A673 (cell line): ENCODE data around the gene CAMSAP2. TPM values are rescaled to one million over a fixed set of nuclear protein-coding genes. Genes with fewer than 3 reads are reported as not detected.

ENCODE experiments used
- BruUV-seq: library from RNA; stranded (reverse); fragments of 400-500 nt; replicated peaks from 2 replicates; lab custom pipeline; 2021; lab: Mats Ljungman, UMichigan
- CTCF ChIA-PET: fragments of 300-600 bp; sonication (Branson Sonifier 250); formaldehyde crosslinking; loops from one replicate; lab custom pipeline; 2022; ENCODE audit warnings: antibody characterized with exemption; lab: Charles Lee
- POLR2A ChIA-PET: fragments of 300-600 bp; sonication (Branson Sonifier 250); formaldehyde crosslinking; loops from one replicate; lab custom pipeline; 2022; ENCODE audit warnings: antibody characterized with exemption; ENCODE audit not compliant: low non-redundant PET; lab: Charles Lee
- DNase-seq: peaks from one replicate; pipeline ENCODE4 v3.0.0-alpha.2; 2015; ENCODE audit warnings: low spot score
- H3K27ac ChIP-seq: fragments of 200-600 bp; sonication (generic); 2 replicates; pipeline ENCODE4 v1.5.1; 2016; ENCODE audit warnings: mixed run types, low read depth, mild to moderate bottlenecking, mixed read lengths, antibody characterized with exemption, low read length; ENCODE audit not compliant: poor library complexity, severe bottlenecking
- H3K27me3 ChIP-seq: fragments of 200-600 bp; sonication (generic); replicated peaks from 2 replicates; pipeline ENCODE4 v1.6.1; 2017; ENCODE audit warnings: mixed run types, low read depth, mild to moderate bottlenecking, mixed read lengths, antibody characterized with exemption, low read length; ENCODE audit not compliant: insufficient read depth, poor library complexity
- H3K36me3 ChIP-seq: fragments of 200-600 bp; sonication (generic); 2 replicates; pipeline ENCODE4 v1.6.1; 2016; ENCODE audit warnings: mixed run types, mild to moderate bottlenecking, mixed read lengths, antibody characterized with exemption, low read length; ENCODE audit not compliant: insufficient read depth, poor library complexity, severe bottlenecking
- H3K4me1 ChIP-seq: fragments of 200-600 bp; sonication (generic); 2 replicates; pipeline ENCODE4 v1.6.1; 2017; ENCODE audit warnings: mixed run types, mild to moderate bottlenecking, mixed read lengths, antibody characterized with exemption, low read length; ENCODE audit not compliant: insufficient read depth, poor library complexity, severe bottlenecking
- H3K4me3 ChIP-seq: fragments of 200-600 bp; sonication (generic); 2 replicates; pipeline ENCODE4 v1.5.1; 2016; ENCODE audit warnings: low read depth, mixed run types, mild to moderate bottlenecking, mixed read lengths, low read length; ENCODE audit not compliant: poor library complexity, severe bottlenecking
- H3K9me3 ChIP-seq: fragments of 200-600 bp; sonication (generic); 2 replicates; pipeline ENCODE4 v1.6.1; 2016; ENCODE audit warnings: mixed run types, low read depth, mild to moderate bottlenecking, mixed read lengths, antibody characterized with exemption, low read length; ENCODE audit not compliant: poor library complexity, severe bottlenecking
- EZH2 ChIP-seq: fragments of 200-600 bp; sonication (generic); IDR thresholded peaks from 2 replicates; pipeline ENCODE4 v1.6.1; 2017; ENCODE audit warnings: borderline replicate concordance, low read depth, mild to moderate bottlenecking, mixed read lengths, antibody characterized with exemption, low read length; ENCODE audit not compliant: poor library complexity, severe bottlenecking
- intact Hi-C: fragments of 100-400 bp; cut with micrococcal nuclease; formaldehyde crosslinking; loops from one replicate; pipeline ENCODE4 v1.10.0; 2022; ENCODE audit not compliant: unreplicated experiment
- total RNA-seq: library from RNA; stranded (reverse); gene quantifications from 2 replicates; pipeline ENCODE4 v1.2.3, GENCODE V29; 2021
- TF ChIP-seq, protein P1 (sequence below): fragments of 300-800, 200-600 bp; sonication (generic); conservative IDR thresholded peaks from 2 replicates; pipeline ENCODE4 v1.5.1; 2017; ENCODE audit warnings: low read depth, mild to moderate bottlenecking, antibody characterized with exemption, low read length, moderate library complexity, mixed read lengths

CAMSAP2 gene
- total RNA-seq, 1 experiment from 2014 or later = 39.4 TPM

DNA sequence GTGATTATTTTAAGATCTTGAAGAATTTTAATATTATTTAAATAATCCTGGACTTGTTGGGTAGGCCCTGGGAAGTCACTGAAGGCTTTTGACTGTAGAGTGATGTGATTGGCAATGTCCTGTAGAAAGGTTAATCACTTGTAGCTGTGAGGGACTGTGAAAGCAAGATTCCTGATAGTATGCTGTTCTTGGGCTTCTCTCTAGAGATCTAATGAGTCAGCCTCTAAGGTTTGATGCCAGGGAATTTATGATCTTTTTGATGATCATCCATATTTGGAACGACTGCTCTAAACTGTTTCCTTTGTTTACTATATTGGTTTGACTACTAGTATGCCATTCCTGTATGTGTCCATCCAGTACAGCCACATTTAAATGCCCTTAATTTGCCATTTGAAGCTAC, 56.5 kb downstream of the CAMSAP2 start:
- CTCF ChIA-PET = no interaction called here

DNA sequence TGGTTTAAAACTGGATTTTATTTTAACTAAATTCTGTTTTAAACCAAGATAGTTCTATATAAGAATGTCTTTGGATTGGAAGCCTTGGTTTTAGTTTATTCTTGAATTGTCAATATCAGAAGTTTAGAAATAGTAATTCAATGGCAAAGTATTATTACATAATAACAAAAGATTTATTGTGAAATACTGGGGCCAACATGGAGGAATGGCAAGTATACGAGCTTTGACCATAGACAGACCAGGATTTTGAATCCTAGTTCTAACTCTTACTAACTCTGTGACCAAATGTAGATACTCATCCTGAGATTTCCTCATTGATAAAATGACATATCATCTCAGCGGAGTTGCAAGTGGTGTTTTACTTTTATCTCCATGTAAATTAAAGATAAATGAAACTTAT, 63.3 kb downstream of the CAMSAP2 start:
- ChIA-PET POLR2A (no interaction called here), CTCF (interaction anchor here (1.1 kb wide), 1 partner anchor 180 kb away, joined by 3 read pairs; no protein-coding TSS in a partner anchor)
- no peaks in the 10 kb centered on the region for H3K9me3 ChIP-seq
- no peak overlapping the region for H3K27ac ChIP-seq
- no TSS peak for BruUV-seq
- intact Hi-C loops = no loop called here
- peaks cover under 1% of the 10 kb centered on the region for H3K36me3 ChIP-seq
- H3K27me3 ChIP-seq = no peaks in the 10 kb centered on the region
- no peak overlapping the region for H3K4me3 ChIP-seq
- TF ChIP-seq, protein P1, sequence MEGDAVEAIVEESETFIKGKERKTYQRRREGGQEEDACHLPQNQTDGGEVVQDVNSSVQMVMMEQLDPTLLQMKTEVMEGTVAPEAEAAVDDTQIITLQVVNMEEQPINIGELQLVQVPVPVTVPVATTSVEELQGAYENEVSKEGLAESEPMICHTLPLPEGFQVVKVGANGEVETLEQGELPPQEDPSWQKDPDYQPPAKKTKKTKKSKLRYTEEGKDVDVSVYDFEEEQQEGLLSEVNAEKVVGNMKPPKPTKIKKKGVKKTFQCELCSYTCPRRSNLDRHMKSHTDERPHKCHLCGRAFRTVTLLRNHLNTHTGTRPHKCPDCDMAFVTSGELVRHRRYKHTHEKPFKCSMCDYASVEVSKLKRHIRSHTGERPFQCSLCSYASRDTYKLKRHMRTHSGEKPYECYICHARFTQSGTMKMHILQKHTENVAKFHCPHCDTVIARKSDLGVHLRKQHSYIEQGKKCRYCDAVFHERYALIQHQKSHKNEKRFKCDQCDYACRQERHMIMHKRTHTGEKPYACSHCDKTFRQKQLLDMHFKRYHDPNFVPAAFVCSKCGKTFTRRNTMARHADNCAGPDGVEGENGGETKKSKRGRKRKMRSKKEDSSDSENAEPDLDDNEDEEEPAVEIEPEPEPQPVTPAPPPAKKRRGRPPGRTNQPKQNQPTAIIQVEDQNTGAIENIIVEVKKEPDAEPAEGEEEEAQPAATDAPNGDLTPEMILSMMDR = no peak
- no peak for TF ChIP-seq EZH2
- DNase-seq = no peak
- no peaks in the 10 kb centered on the region for H3K4me1 ChIP-seq

More for the DNA sequence above, 56.5 kb downstream of the CAMSAP2 start:
- POLR2A ChIA-PET = no interaction called here
- H3K27me3 ChIP-seq = no peaks in the 10 kb centered on the region
- intact Hi-C loops = no loop called here
- H3K9me3 ChIP-seq = no peaks in the 10 kb centered on the region
- TF ChIP-seq EZH2 = no peak
- TF ChIP-seq, protein P1 = no peak
- no peaks in the 10 kb centered on the region for H3K36me3 ChIP-seq
- BruUV-seq = no TSS peak
- no peak overlapping the region for H3K27ac ChIP-seq
- no peak overlapping the region for H3K4me3 ChIP-seq
- no peaks in the 10 kb centered on the region for H3K4me1 ChIP-seq
- DNase-seq = no peak

DNA sequence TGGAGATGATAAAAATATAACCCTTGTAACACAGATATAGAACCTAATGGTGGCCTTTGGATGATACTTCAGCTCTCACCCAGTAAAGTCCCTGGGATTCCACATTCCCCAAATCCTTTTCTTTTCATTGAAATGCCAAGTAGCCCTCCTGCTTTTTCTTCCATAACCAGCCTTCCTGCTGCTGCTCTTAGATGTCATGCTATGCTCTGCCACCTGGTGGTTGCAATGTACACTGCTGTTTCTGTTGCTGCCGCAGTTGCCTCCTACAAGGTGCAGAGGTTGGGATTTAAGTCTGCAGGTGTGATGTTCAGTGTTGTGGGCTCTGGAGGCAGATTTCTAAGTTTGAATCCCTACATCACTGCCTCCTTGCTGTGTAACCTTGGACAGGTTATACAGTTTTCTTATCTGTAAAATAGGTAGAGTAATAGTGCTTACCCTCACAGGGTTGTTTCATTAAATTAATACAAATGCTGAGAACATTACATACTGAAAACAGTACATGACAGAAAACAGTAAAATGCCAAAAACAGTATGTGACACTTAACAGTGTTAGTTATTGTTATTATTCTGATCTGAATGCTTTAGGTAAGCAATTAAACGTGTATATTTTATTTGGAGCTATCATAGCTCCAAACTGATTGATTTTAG, 64.3 kb downstream of the CAMSAP2 start:
- Histone ChIP-seq H3K36me3 (peaks cover 10% of the 10 kb centered on the region), H3K27ac (no peak overlapping the region), H3K27me3 (no peaks in the 10 kb centered on the region), H3K4me3 (no peak overlapping the region), H3K9me3 (no peaks in the 10 kb centered on the region), H3K4me1 (no peaks in the 10 kb centered on the region)
- peak; percentile 84 for DNase-seq
- no TSS peak for BruUV-seq
- intact Hi-C loops = loop anchor here (1.0 kb wide), 1 partner anchor 181 kb away; no protein-coding TSS in a partner anchor
- ChIA-PET CTCF (interaction anchor here (1.6 kb wide), 1 partner anchor 181 kb away, joined by 11 read pairs; no protein-coding TSS in a partner anchor), POLR2A (interaction anchor here (0.6 kb wide), 1 partner anchor 37 kb away, joined by 6 read pairs; no protein-coding TSS in a partner anchor)
- TF ChIP-seq EZH2 = no peak
- TF ChIP-seq, protein P1 = peak; percentile 98
